Neural progenitor cell (in vitro differentiated cells): ENCODE results near the gene TMBIM6. TPM values are rescaled to one million over a fixed set of nuclear protein-coding genes. Genes with fewer than 3 reads are reported as not detected.

Experiments
- DNase-seq: peaks from one replicate; pipeline ENCODE4 v3.0.0-alpha.2; 2016; ENCODE audit warnings: low spot score
- H2AFZ ChIP-seq: fragments of 200-600 bp; sonication (generic); replicated peaks from 2 replicates; pipeline ENCODE4 v1.6.1; 2016; ENCODE audit warnings: antibody characterized with exemption
- H3F3A ChIP-seq: fragments of 200-600 bp; sonication (generic); 2 replicates; pipeline ENCODE4 v1.6.1; 2016; ENCODE audit warnings: antibody characterized with exemption, low read depth
- H3K27ac ChIP-seq: fragments of 200-600 bp; sonication (generic); 2 replicates; pipeline ENCODE4 v1.5.1; 2016; ENCODE audit warnings: mild to moderate bottlenecking
- H3K27me3 ChIP-seq: fragments of 200-600 bp; sonication (generic); 2 replicates; pipeline ENCODE4 v1.6.1; 2016; ENCODE audit warnings: mild to moderate bottlenecking, moderate library complexity
- H3K36me3 ChIP-seq: fragments of 200-600 bp; sonication (generic); 2 replicates; pipeline ENCODE4 v1.5.1; 2016
- H3K4me1 ChIP-seq: fragments of 200-600 bp; sonication (generic); 2 replicates; pipeline ENCODE4 v1.6.1; 2016; ENCODE audit warnings: mixed run types
- H3K4me2 ChIP-seq: fragments of 200-600 bp; sonication (generic); 2 replicates; pipeline ENCODE4 v1.6.1; 2016
- H3K4me3 ChIP-seq: fragments of 200-600 bp; sonication (generic); 2 replicates; pipeline ENCODE4 v1.5.1; 2016
- H3K79me2 ChIP-seq: fragments of 200-600 bp; sonication (generic); 2 replicates; pipeline ENCODE4 v1.6.1; 2016; ENCODE audit warnings: low read depth
- H3K9ac ChIP-seq: fragments of 200-600 bp; sonication (generic); 2 replicates; pipeline ENCODE4 v1.6.1; 2016
- H3K9me3 ChIP-seq: fragments of 200-600 bp; sonication (generic); 2 replicates; pipeline ENCODE4 v1.5.1; 2016; ENCODE audit warnings: low read depth
- H4K20me1 ChIP-seq: fragments of 200-600 bp; sonication (generic); 2 replicates; pipeline ENCODE4 v1.6.1; 2016; ENCODE audit warnings: low read depth
- H3K27ac Mint-ChIP-seq: 3 replicates; pipeline ENCODE4 v1.8.0; 2021; ENCODE audit warnings: mixed read lengths
- H3K27me3 Mint-ChIP-seq: 2 replicates; pipeline ENCODE4 v1.8.0; 2022; ENCODE audit warnings: low read depth, mild to moderate bottlenecking, inconsistent platforms, moderate library complexity, mixed read lengths; ENCODE audit not compliant: insufficient read depth
- H3K36me3 Mint-ChIP-seq: 3 replicates; pipeline ENCODE4 v1.8.0; 2021; ENCODE audit warnings: mixed read lengths
- H3K4me1 Mint-ChIP-seq: 3 replicates; pipeline ENCODE4 v1.8.0; 2021; ENCODE audit warnings: mixed read lengths
- H3K4me3 Mint-ChIP-seq: 3 replicates; pipeline ENCODE4 v1.8.0; 2021; ENCODE audit warnings: mild to moderate bottlenecking, moderate library complexity, mixed read lengths
- H3K9me3 Mint-ChIP-seq: 3 replicates; pipeline ENCODE4 v1.8.0; 2020; ENCODE audit warnings: mixed read lengths
- CTCF ChIP-seq: fragments of 200-600 bp; sonication (generic); IDR thresholded peaks from 2 replicates; pipeline ENCODE4 v1.5.1; 2017; ENCODE audit warnings: antibody characterized with exemption, mild to moderate bottlenecking
- EZH2 ChIP-seq: fragments of 200-600 bp; sonication (generic); IDR thresholded peaks from 2 replicates; pipeline ENCODE4 v1.6.1; 2017; ENCODE audit warnings: antibody characterized with exemption, mild to moderate bottlenecking, moderate library complexity
- EZH2phosphoT487 ChIP-seq: fragments of 200-600 bp; sonication (generic); IDR thresholded peaks from 2 replicates; pipeline ENCODE4 v1.6.1; 2017; ENCODE audit warnings: antibody characterized with exemption
- total RNA-seq: library from RNA; depleted of rRNA; stranded (reverse); fragments of >200 nt; gene quantifications from 2 replicates; pipeline ENCODE4 v1.2.3, GENCODE V29; 2015; ENCODE audit warnings: low replicate concordance

The TMBIM6 gene
- total RNA-seq, 1 donor from 2014 or later: 256 TPM

GRCh38 chr12:49741882-49742620, 694 bp downstream of the TMBIM6 start:
- H3K4me1 ChIP-seq: peaks cover 13% of the 10 kb centered on the region
- H3K4me3 Mint-ChIP-seq: peak overlapping the region; percentile 92
- peaks cover 12% of the 10 kb centered on the region for H3K36me3 Mint-ChIP-seq
- H3K9me3 Mint-ChIP-seq: no peaks in the 10 kb centered on the region
- H3K36me3 ChIP-seq: no peaks in the 10 kb centered on the region
- H3K9me3 ChIP-seq: no peaks in the 10 kb centered on the region
- H3K4me3 ChIP-seq: peak overlapping the region; percentile 66
- peaks cover 24% of the 10 kb centered on the region for H3K4me1 Mint-ChIP-seq
- TF ChIP-seq CTCF: no peak
- TF ChIP-seq EZH2phosphoT487: no peak
- no peak for TF ChIP-seq EZH2
- no peaks in the 10 kb centered on the region for H3K27me3 ChIP-seq
- H3F3A ChIP-seq: peaks cover 19% of the 10 kb centered on the region
- peak; percentile 84 for DNase-seq
- no peak overlapping the region for H2AFZ ChIP-seq
- peak overlapping the region; percentile 81 for H3K9ac ChIP-seq
- H3K27ac ChIP-seq: peak overlapping the region; percentile 62
- peak overlapping the region; percentile 91 for H3K27ac Mint-ChIP-seq
- H4K20me1 ChIP-seq: peaks cover 54% of the 10 kb centered on the region
- peaks cover 55% of the 10 kb centered on the region for H3K79me2 ChIP-seq
- peaks cover 12% of the 10 kb centered on the region for H3K27me3 Mint-ChIP-seq
- peak overlapping the region; percentile 97 for H3K4me2 ChIP-seq

GRCh38 chr12:49744363-49744885, 3.1 kb downstream of the TMBIM6 start:
- Mint-ChIP-seq H3K4me1 (peaks cover 24% of the 10 kb centered on the region), H3K27me3 (peaks cover 12% of the 10 kb centered on the region), H3K36me3 (peaks cover 14% of the 10 kb centered on the region), H3K9me3 (no peaks in the 10 kb centered on the region), H3K4me3 (no peak overlapping the region), H3K27ac (no peak overlapping the region)
- H3K4me3 ChIP-seq: no peak overlapping the region
- H3K27ac ChIP-seq: no peak overlapping the region
- H3K36me3 ChIP-seq: no peaks in the 10 kb centered on the region
- no peaks in the 10 kb centered on the region for H3K9me3 ChIP-seq
- H3K79me2 ChIP-seq: peaks cover 79% of the 10 kb centered on the region
- no peaks in the 10 kb centered on the region for H3K27me3 ChIP-seq
- TF ChIP-seq EZH2: no peak
- no peak for TF ChIP-seq CTCF
- TF ChIP-seq EZH2phosphoT487: no peak
- H3K9ac ChIP-seq: no peak overlapping the region
- H3K4me2 ChIP-seq: no peak overlapping the region
- no peak for DNase-seq
- peaks cover 77% of the 10 kb centered on the region for H4K20me1 ChIP-seq
- peaks cover 13% of the 10 kb centered on the region for H3K4me1 ChIP-seq
- peaks cover 25% of the 10 kb centered on the region for H3F3A ChIP-seq
- no peak overlapping the region for H2AFZ ChIP-seq

GRCh38 chr12:49748306-49748705, 6.9 kb downstream of the TMBIM6 start:
- Histone ChIP-seq H3K27ac (no peak overlapping the region), H3F3A (peaks cover 13% of the 10 kb centered on the region), H3K27me3 (no peaks in the 10 kb centered on the region), H3K79me2 (peaks cover 100% of the 10 kb centered on the region), H2AFZ (no peak overlapping the region), H3K36me3 (peaks cover 12% of the 10 kb centered on the region), H3K4me1 (peaks cover 10% of the 10 kb centered on the region), H3K4me2 (no peak overlapping the region), H3K4me3 (no peak overlapping the region), H4K20me1 (peaks cover 100% of the 10 kb centered on the region), H3K9ac (no peak overlapping the region), H3K9me3 (no peaks in the 10 kb centered on the region)
- H3K4me1 Mint-ChIP-seq: peaks cover 15% of the 10 kb centered on the region
- no peak for DNase-seq
- H3K9me3 Mint-ChIP-seq: no peaks in the 10 kb centered on the region
- no peak overlapping the region for H3K4me3 Mint-ChIP-seq
- H3K27me3 Mint-ChIP-seq: peaks cover 3% of the 10 kb centered on the region
- no peak overlapping the region for H3K27ac Mint-ChIP-seq
- H3K36me3 Mint-ChIP-seq: peaks cover 16% of the 10 kb centered on the region
- TF ChIP-seq EZH2 (no peak), CTCF (no peak), EZH2phosphoT487 (no peak)
